Measurements from ENCODE around the gene SNX20. TPM values are rescaled to one million over a fixed set of nuclear protein-coding genes. Genes with fewer than 3 reads are reported as not detected.

Gene SNX20
- total RNA-seq, 1 experiment from 2014 or later = not detected

- peak; percentile 40 for DNase-seq (ENCODE audit: low read depth)
Observed at GRCh38 chr16:50659806-50660205, 21.3 kb downstream of the SNX20 start.

- DNase-seq (ENCODE audit: low read depth) = peak; percentile 51
Observed at GRCh38 chr16:50657241-50657640, 23.9 kb downstream of the SNX20 start.

- no peak for DNase-seq (ENCODE audit: low read depth)
Observed at GRCh38 chr16:50655558-50656055, 25.5 kb downstream of the SNX20 start.

- DNase-seq (ENCODE audit: low read depth) = no peak
Observed at GRCh38 chr16:50653633-50654519, 27.2 kb downstream of the SNX20 start.

GRCh38 chr16:50652836-50653425 lies 28.2 kb downstream of the SNX20 start:
- DNase-seq (ENCODE audit: low read depth) = no peak

- DNase-seq (ENCODE audit: low read depth) = peak; percentile 15
Observed at GRCh38 chr16:50651835-50652438, 29.2 kb downstream of the SNX20 start.

GRCh38 chr16:50646345-50646744 lies 34.8 kb downstream of the SNX20 start:
- no peak for DNase-seq (ENCODE audit: low read depth)

- no peak for DNase-seq (ENCODE audit: low read depth)
Observed at GRCh38 chr16:50645563-50646220, 35.4 kb downstream of the SNX20 start.

GRCh38 chr16:50644729-50645128 lies 36.4 kb downstream of the SNX20 start:
- peak; percentile 37 for DNase-seq (ENCODE audit: low read depth)

- no peak for DNase-seq (ENCODE audit: low read depth)
Observed at GRCh38 chr16:50644245-50644644, 36.9 kb downstream of the SNX20 start.

GRCh38 chr16:50643192-50643591 lies 37.9 kb downstream of the SNX20 start:
- DNase-seq (ENCODE audit: low read depth) = no peak

- DNase-seq (ENCODE audit: low read depth) = no peak
Observed at GRCh38 chr16:50642349-50642748, 38.8 kb downstream of the SNX20 start.

GRCh38 chr16:50641818-50642187 lies 39.3 kb downstream of the SNX20 start:
- no peak for DNase-seq (ENCODE audit: low read depth)

- no peak for DNase-seq (ENCODE audit: low read depth)
Observed at GRCh38 chr16:50640919-50641817, 39.9 kb downstream of the SNX20 start.

- no peak for DNase-seq (ENCODE audit: low read depth)
Observed at GRCh38 chr16:50640391-50640790, 40.7 kb downstream of the SNX20 start.

GRCh38 chr16:50638816-50639670 lies 42.1 kb downstream of the SNX20 start:
- no peak for DNase-seq (ENCODE audit: low read depth)

- no peak for DNase-seq (ENCODE audit: low read depth)
Observed at GRCh38 chr16:50637716-50638602, 43.2 kb downstream of the SNX20 start.

- DNase-seq (ENCODE audit: low read depth) = no peak
Observed at GRCh38 chr16:50636753-50637374, 44.2 kb downstream of the SNX20 start.
